Stomach (tissue), 9 donors: Measurements from ENCODE around the gene MYH16. TPM values are rescaled to one million over a fixed set of nuclear protein-coding genes. Genes with fewer than 3 reads are reported as not detected.
"Not testable (repeated sequence)": the region's sequence is repeated elsewhere in the genome, so short reads cannot be mapped to it uniquely, and the experiment has no call there.

ENCODE experiments used
- DNase-seq, 2 donors: peaks; one replicate each; pipeline versions ENCODE4 v3.0.0 to v3.0.0-alpha.2; 2013 to 2019
- H3K27ac ChIP-seq, 5 donors: fragments of 200-600 bp in 4 of 5; sonication (generic) in 4 of 5; one replicate each; pipeline ENCODE4 v1.5.1; 2013 to 2019; ENCODE audit warnings: mild to moderate bottlenecking in 1 of 5, moderate library complexity in 1 of 5
- H3K27me3 ChIP-seq, 3 donors: fragments of 200-600 bp; sonication (generic); one replicate each; pipeline ENCODE4 v1.5.1; 2017 to 2019; ENCODE audit warnings: mixed run types in 1 of 3
- H3K36me3 ChIP-seq, 4 donors: fragments of 200-600 bp; sonication (generic); 1 replicate in 3 of 4; 2 replicates in 1 of 4; pipeline ENCODE4 v1.5.1; 2016 to 2019
- H3K4me1 ChIP-seq, 4 donors: fragments of 200-600 bp; sonication (generic); one replicate each; pipeline ENCODE4 v1.5.1; 2016 to 2019
- H3K4me3 ChIP-seq, 4 donors: fragments of 200-600 bp; sonication (generic) in 3 of 4; one replicate each; pipeline ENCODE4 v1.5.1; 2016 to 2019; ENCODE audit warnings: mild to moderate bottlenecking in 1 of 4
- H3K9me3 ChIP-seq, 4 donors: fragments of 200-600 bp; sonication (generic); one replicate each; pipeline ENCODE4 v1.5.1; 2016 to 2019
- CTCF ChIP-seq, 7 experiments: fragments of 450-650 bp in 4 of 7; fragments of 200-600 bp in 3 of 7; sonication (generic) in 3 of 7; IDR thresholded peaks; one replicate each; pipeline ENCODE4 v1.5.1; 2016 to 2019; ENCODE audit warnings: antibody characterized with exemption in 7 of 7, control low read depth in 2 of 7, mild to moderate bottlenecking in 1 of 7
- EP300 ChIP-seq: sonication (generic); formaldehyde crosslinking; IDR thresholded peaks from one replicate; pipeline ENCODE4 v1.6.1; 2017; ENCODE audit warnings: antibody characterized with exemption
- POLR2A ChIP-seq, 4 donors: fragments of 450-650 bp; IDR thresholded peaks; one replicate each; pipeline ENCODE4 v1.6.1; 2016; ENCODE audit warnings: antibody characterized with exemption in 4 of 4, control low read depth in 2 of 4, mild to moderate bottlenecking in 1 of 4, moderate library complexity in 1 of 4
- POLR2AphosphoS5 ChIP-seq, 3 donors: sonication (generic); formaldehyde crosslinking; IDR thresholded peaks; one replicate each; pipeline ENCODE4 v1.6.1; 2016; ENCODE audit warnings: antibody characterized with exemption in 3 of 3
- WGBS, 5 donors: extraction: QIAGEN DNeasy Blood & Tissue Kit in 3 of 5; methylation state at CpG; one replicate each; pipeline versions ENCODE4 v1.1.5 to v1.1.7; 2013 to 2018; 5-methylcytosine and 5-hydroxymethylcytosine counted together
- intact Hi-C: fragments of 100-400 bp; cut with DNase I; formaldehyde crosslinking; loops from one replicate; pipeline ENCODE4 v1.15.1; 2023; ENCODE audit warnings: low total_unique reads
- polyA plus RNA-seq, 3 donors: library from polyadenylated mRNA; stranded (reverse); fragments of 200-250 nt; gene quantifications; one replicate each; pipeline ENCODE4 v1.2.3, GENCODE V29; 2013
- total RNA-seq, 5 donors: library from RNA; depleted of rRNA; stranded (reverse); fragments of >200 nt; gene quantifications; one replicate each; pipeline versions ENCODE4 v1.1.0 to v1.2.3, GENCODE V29; 2014 to 2016
- donor health status: healthy with polysubstance abuse.
- donor health status: Bipolar disorder and iron deficiency.
- donor health status: healthy.

Gene MYH16
- total and polyA plus RNA-seq, 8 donors = 0.05 to 0.37 TPM; not detected in 6

- no peak for TF ChIP-seq POLR2A (IDR thresholded peaks at IDR 0.05)
- no peak for TF ChIP-seq EP300
- TF ChIP-seq POLR2AphosphoS5 (IDR thresholded peaks at IDR 0.05) = no peak
- TF ChIP-seq CTCF (IDR thresholded peaks at IDR 0.05) = no peak
- H3K4me1 ChIP-seq = no peaks in the 10 kb centered on the region
- no peak overlapping the region for H3K4me3 ChIP-seq
- H3K27me3 ChIP-seq = no peaks in the 10 kb centered on the region
- 91 to 98% (median 95%) methylated on average over 5 of the region's 5 CpGs for WGBS, 5 donors
- H3K27ac ChIP-seq = no peak overlapping the region
- intact Hi-C loops = no loop called here
- H3K36me3 ChIP-seq = peaks cover 85 to 100% (median 100%) of the 10 kb centered on the region in 4 donors
- no peaks in the 10 kb centered on the region for H3K9me3 ChIP-seq
- DNase-seq = no peak
Measured at GRCh38 chr7:99352247-99352646, 79.6 kb downstream of the MYH16 start.

- TF ChIP-seq POLR2AphosphoS5 (IDR thresholded peaks at IDR 0.05) = no peak
- no peak for TF ChIP-seq EP300
- no peak for TF ChIP-seq POLR2A (IDR thresholded peaks at IDR 0.05)
- no peak for TF ChIP-seq CTCF (IDR thresholded peaks at IDR 0.05)
- intact Hi-C loops = no loop called here
- Histone ChIP-seq H3K27me3 (no peaks in the 10 kb centered on the region), H3K4me1 (no peaks in the 10 kb centered on the region), H3K4me3 (no peak overlapping the region), H3K9me3 (no peaks in the 10 kb centered on the region), H3K27ac (no peak overlapping the region), H3K36me3 (peaks cover 88 to 100% (median 100%) of the 10 kb centered on the region in 4 donors)
- no peak for DNase-seq
- WGBS, 5 donors = 88 to 97% (median 93%) methylated on average over 7 of the region's 7 CpGs
Measured at GRCh38 chr7:99355098-99355497, 82.5 kb downstream of the MYH16 start.

- Histone ChIP-seq H3K9me3 (no peaks in the 10 kb centered on the region), H3K27me3 (no peaks in the 10 kb centered on the region), H3K27ac (no peak overlapping the region), H3K36me3 (peaks cover 88 to 100% (median 100%) of the 10 kb centered on the region in 4 donors), H3K4me1 (no peaks in the 10 kb centered on the region), H3K4me3 (no peak overlapping the region)
- intact Hi-C loops = no loop called here
- no peak for TF ChIP-seq EP300
- TF ChIP-seq POLR2AphosphoS5 (IDR thresholded peaks at IDR 0.05) = no peak
- TF ChIP-seq POLR2A (IDR thresholded peaks at IDR 0.05) = no peak
- TF ChIP-seq CTCF (IDR thresholded peaks at IDR 0.05) = no peak
- WGBS, 5 donors = 87 to 94% (median 92%) methylated on average over 16 of the region's 16 CpGs
- peak in 1 of 2 donors; percentile 54 for DNase-seq
Measured at GRCh38 chr7:99357701-99358490, 85.3 kb downstream of the MYH16 start.

- intact Hi-C loops, H3K4me1 ChIP-seq, H3K4me3 ChIP-seq, H3K9me3 ChIP-seq, H3K27ac ChIP-seq, DNase-seq, H3K27me3 ChIP-seq: not testable (repeated sequence)
- WGBS, 5 donors = 95 to 99% (median 96%) methylated on average over 11 to 15 of the region's 15 CpGs
- H3K36me3 ChIP-seq = peaks cover 87 to 100% (median 100%) of the 10 kb centered on the region in 4 donors
Measured at GRCh38 chr7:99358521-99358920, 85.9 kb downstream of the MYH16 start.
